Upper lobe of right lung (tissue), 1 donor: ENCODE measurements around the gene GPR153. TPM values are rescaled to one million over a fixed set of nuclear protein-coding genes. Genes with fewer than 3 reads are reported as not detected.

Experiments
- ATAC-seq: fragments of 200-7000 bp; cut with Tn5 transposase; one replicate; pipeline ENCODE4 v1.9.1; 2020; ENCODE audit warnings: mild to moderate bottlenecking, moderate library complexity
- DNase-seq: peaks from one replicate; pipeline ENCODE4 v3.0.0-alpha.2; 2020
- H3K27ac ChIP-seq: fragments of 200-600 bp; one replicate; pipeline ENCODE4 v1.8.0; 2022
- H3K27me3 ChIP-seq: fragments of 200-600 bp; one replicate; pipeline ENCODE4 v1.8.0; 2022; ENCODE audit warnings: mild to moderate bottlenecking
- H3K36me3 ChIP-seq: fragments of 200-600 bp; one replicate; pipeline ENCODE4 v1.8.0; 2022
- H3K4me1 ChIP-seq: fragments of 200-600 bp; one replicate; pipeline ENCODE4 v1.8.0; 2022
- H3K4me3 ChIP-seq: fragments of 200-600 bp; one replicate; pipeline ENCODE4 v1.8.0; 2022; ENCODE audit warnings: mild to moderate bottlenecking
- H3K9me3 ChIP-seq: fragments of 200-600 bp; one replicate; pipeline ENCODE4 v1.8.0; 2022
- CTCF ChIP-seq: fragments of 200-600 bp; IDR thresholded peaks from one replicate; pipeline ENCODE4 v1.8.0; 2022; ENCODE audit warnings: antibody characterized with exemption
- intact Hi-C: fragments of 100-400 bp; cut with DNase I; formaldehyde crosslinking; loops from one replicate; pipeline ENCODE4 v1.11.0; 2022
- total RNA-seq: library from RNA; stranded (reverse); fragmentation: NEBNext Ultra II Directional; extraction: Animal tissue kit (Norgen Biotek cat#: 25700); gene quantifications from one replicate; pipeline ENCODE4 v1.2.1, GENCODE V29; 2021
- donor health status: DM: no; HTN: yes; CAD: no; lungs with severe emphysema.

Gene GPR153
- total RNA-seq, 1 donor from 2014 or later, result 16.9 TPM

GRCh38 chr1:6285336-6285735 is 24.4 kb upstream of the GPR153 start:
- ATAC-seq, result no peak
- TF ChIP-seq CTCF, result no peak
- peaks cover 14% of the 10 kb centered on the region for H3K4me1 ChIP-seq
- no peaks in the 10 kb centered on the region for H3K36me3 ChIP-seq
- no peak overlapping the region for H3K4me3 ChIP-seq
- no peak overlapping the region for H3K27ac ChIP-seq
- no peaks in the 10 kb centered on the region for H3K27me3 ChIP-seq
- DNase-seq, result no peak
- intact Hi-C loops, result no loop called here
- no peaks in the 10 kb centered on the region for H3K9me3 ChIP-seq

- H3K27ac ChIP-seq, result no peak overlapping the region
- intact Hi-C loops, result no loop called here
- ATAC-seq, result no peak
- H3K27me3 ChIP-seq, result no peaks in the 10 kb centered on the region
- H3K9me3 ChIP-seq, result no peaks in the 10 kb centered on the region
- no peak overlapping the region for H3K4me3 ChIP-seq
- H3K4me1 ChIP-seq, result peaks cover 7% of the 10 kb centered on the region
- no peak for DNase-seq
- H3K36me3 ChIP-seq, result no peaks in the 10 kb centered on the region
- TF ChIP-seq CTCF, result no peak
Measured at GRCh38 chr1:6282577-6283270, 21.8 kb upstream of the GPR153 start.

- H3K9me3 ChIP-seq, result no peaks in the 10 kb centered on the region
- no peak overlapping the region for H3K4me3 ChIP-seq
- no peaks in the 10 kb centered on the region for H3K36me3 ChIP-seq
- ATAC-seq, result peak; percentile 60
- TF ChIP-seq CTCF, result no peak
- no peaks in the 10 kb centered on the region for H3K27me3 ChIP-seq
- intact Hi-C loops, result no loop called here
- no peaks in the 10 kb centered on the region for H3K4me1 ChIP-seq
- DNase-seq, result no peak
- H3K27ac ChIP-seq, result peak overlapping the region; percentile 42
Measured at GRCh38 chr1:6281511-6282402, 20.9 kb upstream of the GPR153 start.

GRCh38 chr1:6280761-6281451 is 20.0 kb upstream of the GPR153 start:
- Histone ChIP-seq H3K27me3 (no peaks in the 10 kb centered on the region), H3K27ac (peak overlapping the region; percentile 42), H3K36me3 (no peaks in the 10 kb centered on the region), H3K4me3 (no peak overlapping the region), H3K4me1 (no peaks in the 10 kb centered on the region), H3K9me3 (no peaks in the 10 kb centered on the region)
- DNase-seq (peak; percentile 85), ATAC-seq (peak; percentile 79)
- intact Hi-C loops, result no loop called here
- TF ChIP-seq CTCF, result peak; percentile 36

GRCh38 chr1:6279613-6280383 is 18.9 kb upstream of the GPR153 start:
- H3K4me1 ChIP-seq, result no peaks in the 10 kb centered on the region
- DNase-seq, result no peak

More at GRCh38 chr1:6279613-6280383, 18.9 kb upstream of the GPR153 start:
- no peak for TF ChIP-seq CTCF
- intact Hi-C loops, result no loop called here
- no peak overlapping the region for H3K27ac ChIP-seq
- no peaks in the 10 kb centered on the region for H3K36me3 ChIP-seq
- H3K4me3 ChIP-seq, result no peak overlapping the region
- H3K27me3 ChIP-seq, result no peaks in the 10 kb centered on the region
- no peaks in the 10 kb centered on the region for H3K9me3 ChIP-seq
- ATAC-seq, result no peak
